Activated CD8-positive, alpha-beta memory T cell treated with anti-CD3 and anti-CD28 coated beads for 1 hour (primary cell): ENCODE results near the gene IL32.
"Not testable (repeated sequence)": the region's sequence is repeated elsewhere in the genome, so short reads cannot be mapped to it uniquely, and the experiment has no call there.

Experiments used
- DNase-seq, 2 donors: peaks; one replicate each; pipeline ENCODE4 v3.0.0-alpha.2; 2020; ENCODE audit warnings: low read depth in 1 of 2; ENCODE audit errors: extremely low read depth in 1 of 2

IL32 gene

DNA sequence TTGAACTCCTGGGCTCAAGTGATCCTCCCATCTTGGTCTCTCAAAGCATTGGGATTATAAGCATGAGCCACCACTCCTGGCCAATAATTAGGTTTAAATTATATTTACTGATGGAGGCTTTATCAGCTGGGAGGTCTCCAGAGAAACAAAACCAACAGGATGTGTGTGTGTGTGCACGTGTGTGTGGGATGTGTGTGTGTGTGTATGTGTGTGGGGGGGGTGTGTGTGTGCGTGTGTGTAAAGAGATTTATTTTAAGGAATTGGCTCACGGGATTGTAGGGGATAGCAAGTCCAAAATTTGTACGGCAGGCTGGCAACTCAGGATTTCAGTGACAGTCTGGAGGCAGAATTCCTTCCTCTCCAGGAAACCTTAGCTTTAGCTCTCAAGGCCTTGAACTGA lies 14.4 kb upstream of the IL32 start:
- no peak for DNase-seq

DNA sequence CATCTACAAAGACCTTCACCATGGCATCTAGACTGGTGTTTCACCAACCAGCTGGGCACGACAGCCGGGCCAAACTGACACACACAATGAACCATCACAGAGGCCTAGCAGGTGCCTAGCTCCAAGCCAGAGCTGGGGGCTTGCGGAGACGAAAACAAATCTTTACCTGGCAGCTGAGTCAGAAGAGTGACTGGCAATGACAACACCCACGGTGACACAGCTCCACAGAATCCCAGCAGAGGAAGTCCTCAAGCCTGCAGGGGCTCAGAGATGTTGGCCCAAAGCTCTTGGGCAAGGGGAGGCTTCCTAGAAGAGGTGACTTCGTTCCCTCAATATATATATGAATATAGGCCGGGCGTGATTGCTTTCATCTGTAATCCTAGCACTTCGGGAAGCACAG lies 13.9 kb upstream of the IL32 start:
- no peak for DNase-seq

DNA sequence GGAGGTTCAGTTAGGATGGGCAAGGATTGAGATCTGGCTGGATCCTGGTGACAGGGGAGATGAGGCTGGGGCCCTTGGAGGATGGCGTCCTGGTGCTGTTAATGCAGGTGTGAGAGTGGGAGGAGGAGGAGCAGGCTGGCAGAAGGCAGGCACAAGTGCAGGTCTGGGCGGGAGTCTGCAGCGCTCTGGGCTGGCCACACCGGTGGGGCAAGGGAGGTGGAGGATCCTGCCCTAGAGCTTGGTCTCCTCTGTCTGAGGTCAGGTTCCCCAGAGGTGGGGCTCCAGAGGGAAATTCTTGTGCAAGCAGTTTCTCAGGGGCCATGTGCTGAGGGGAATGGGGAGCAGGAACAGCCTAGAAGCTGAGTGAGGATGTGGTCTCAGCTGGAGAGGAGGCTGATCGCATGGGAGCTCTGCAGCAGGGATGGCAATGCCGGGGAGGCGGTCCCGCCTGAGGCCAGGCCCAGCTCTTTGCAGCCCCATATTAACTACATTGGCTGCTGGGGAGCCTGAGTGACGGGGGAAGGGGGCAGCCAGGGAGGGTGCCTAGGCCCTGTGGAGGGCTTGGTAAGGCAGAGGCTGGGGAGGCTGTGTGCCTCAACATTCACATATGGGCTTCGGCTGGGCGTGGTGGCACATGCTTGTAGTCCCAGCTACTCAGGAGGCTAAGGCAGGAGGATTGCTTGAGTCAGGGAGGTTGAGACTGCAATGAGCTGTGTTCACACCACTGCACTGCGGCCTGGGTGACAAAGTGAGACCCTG lies 12.7 kb upstream of the IL32 start:
- not testable (repeated sequence) for DNase-seq

DNA sequence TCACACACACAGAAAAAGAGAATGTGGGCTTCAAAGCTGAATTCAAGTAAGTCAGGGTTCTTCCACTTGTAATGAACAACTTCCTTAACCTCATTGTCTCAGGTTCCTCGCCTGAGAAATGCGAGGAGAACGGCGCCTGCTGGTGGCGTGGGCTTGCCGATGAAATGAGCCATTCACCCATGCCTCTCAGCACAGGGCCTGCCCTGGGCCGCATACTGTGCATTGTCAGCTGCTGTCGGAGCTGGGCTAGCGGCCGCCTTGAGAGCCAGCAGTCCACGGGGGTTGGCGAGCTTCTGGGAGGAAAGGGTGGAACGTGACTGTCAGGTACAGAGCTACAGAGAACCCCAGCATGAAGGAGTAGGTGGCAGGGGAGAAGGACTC lies 12.1 kb upstream of the IL32 start:
- DNase-seq: not testable (repeated sequence)

GRCh38 chr16:3054965-3055733 lies 10.3 kb upstream of the IL32 start:
- DNase-seq: no peak

DNA sequence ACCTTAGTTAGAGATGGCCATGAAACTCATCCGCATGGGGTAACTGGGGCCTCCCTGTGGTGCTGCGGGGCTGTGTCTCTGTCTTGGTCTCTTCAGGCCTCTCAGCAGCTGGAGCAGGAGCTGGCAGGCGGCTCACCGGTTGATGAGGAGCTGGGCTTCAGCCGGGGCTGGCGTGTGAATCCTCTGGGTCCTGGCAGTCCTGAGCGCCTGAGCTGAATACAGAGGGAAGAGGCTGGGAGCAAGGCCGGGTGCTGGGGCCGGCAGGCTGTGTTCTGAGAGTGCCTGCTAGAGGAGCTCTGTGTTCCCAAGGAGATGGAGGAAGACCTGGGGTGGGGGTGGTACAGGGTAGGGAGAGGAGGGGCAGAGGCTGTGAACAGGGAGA lies 9.7 kb upstream of the IL32 start:
- DNase-seq: not testable (repeated sequence)

DNA sequence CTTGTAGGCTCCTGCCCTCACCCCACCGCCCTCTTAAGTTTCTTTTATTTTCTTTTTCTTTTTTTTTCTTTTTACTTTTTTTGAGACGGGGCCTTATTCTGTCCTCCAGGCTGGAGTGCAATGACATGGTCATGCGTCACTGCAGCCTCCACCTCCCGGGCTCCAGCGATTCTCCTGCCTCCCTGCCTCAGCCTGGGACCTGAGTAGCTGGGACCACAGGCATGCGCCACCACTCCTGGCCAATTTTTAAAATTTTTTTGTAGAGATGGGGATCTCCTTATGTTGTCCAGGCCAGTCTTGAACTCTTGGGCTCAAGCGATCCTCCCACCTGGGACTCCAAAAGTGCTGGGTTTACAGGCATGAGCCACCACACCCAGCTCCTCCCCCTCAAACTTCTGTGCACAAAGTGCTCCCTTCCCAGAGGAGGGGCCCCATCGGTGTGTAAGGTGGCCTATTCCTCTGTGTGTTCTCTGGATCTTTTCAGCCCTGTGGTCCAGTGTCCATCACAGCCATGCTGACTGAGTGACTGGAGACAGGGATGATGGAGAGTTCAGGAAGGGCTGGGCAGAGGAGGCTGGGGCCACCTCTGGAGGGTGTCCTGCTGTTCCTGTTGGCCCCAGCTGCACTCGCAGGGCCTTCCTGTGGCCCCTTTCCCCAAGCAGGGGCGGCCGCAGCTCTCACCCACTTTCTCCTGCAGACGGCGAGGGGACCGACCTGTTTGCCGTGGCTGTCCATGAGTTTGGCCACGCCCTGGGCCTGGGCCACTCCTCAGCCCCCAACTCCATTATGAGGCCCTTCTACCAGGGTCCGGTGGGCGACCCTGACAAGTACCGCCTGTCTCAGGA lies 8.9 kb upstream of the IL32 start:
- no peak for DNase-seq

- DNase-seq: no peak
Measured at GRCh38 chr16:3057181-3058138, 8.0 kb upstream of the IL32 start.

- no peak for DNase-seq
Measured at GRCh38 chr16:3058139-3059030, 7.1 kb upstream of the IL32 start.

- DNase-seq: peak; percentile 52 to 84
Measured at GRCh38 chr16:3059041-3059722, 6.3 kb upstream of the IL32 start.

DNA sequence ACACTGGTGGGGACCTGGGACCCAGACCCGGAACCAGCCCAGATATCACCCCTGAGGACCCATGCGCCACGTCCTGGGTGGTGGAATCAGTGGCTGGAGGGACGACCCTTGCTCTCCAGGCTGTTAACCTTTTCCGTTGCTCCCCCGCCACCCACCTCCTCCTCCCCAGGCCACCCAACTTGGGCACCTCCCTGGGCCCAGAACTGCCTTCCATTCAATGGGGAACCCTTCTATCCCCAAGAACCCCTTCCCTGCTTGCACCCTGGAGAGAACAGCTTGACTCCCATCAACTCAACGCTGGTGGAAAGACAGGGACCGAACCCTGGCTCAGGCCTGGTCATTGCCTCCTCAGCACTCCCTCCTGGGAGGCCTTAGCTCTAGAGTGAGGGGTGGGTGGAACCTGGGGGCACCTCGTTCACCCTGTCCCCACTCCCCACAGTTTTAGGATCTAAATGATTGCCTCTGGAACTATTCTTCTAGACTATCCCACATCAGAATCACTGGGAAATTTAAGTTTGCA lies 5.7 kb upstream of the IL32 start:
- no peak for DNase-seq

DNA sequence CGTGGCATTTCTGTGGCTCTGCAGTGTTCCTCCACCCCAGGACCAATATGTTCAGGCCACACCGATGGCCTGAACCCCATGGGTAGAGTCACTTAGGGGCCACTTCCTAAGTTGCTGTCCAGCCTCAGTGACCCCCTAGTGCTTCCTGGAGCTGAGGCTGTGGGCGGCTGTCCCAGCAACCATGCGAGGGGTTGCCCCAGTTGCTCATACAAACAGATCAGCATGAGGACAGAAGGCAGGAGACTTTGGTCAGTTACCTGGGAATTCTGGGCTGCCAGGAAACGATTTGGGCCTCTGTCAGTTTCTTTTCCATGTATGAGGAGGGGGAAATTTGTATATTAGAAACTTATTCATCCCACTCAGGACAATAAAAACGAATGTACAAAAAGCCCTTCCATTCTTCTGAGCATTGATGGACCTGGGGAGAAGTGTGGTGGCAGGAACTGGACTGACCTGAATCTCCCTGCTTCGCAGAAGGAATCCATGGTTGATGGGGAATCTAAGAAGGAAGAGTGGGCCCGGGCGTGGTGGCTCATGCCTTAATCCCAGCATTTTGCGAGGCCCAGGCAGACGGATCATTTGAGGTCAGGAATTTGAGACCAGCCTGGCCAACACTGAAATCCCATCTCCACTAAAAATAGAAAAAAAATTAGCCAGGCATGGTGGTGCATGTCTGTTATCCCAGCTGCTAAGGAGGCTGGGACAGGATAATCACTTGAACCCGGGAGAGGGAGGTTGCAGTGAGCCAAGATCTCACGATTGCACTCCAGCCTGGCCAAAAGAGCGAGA lies 4.9 kb upstream of the IL32 start:
- DNase-seq: no peak

- DNase-seq: no peak
Measured at GRCh38 chr16:3062553-3062952, 2.9 kb upstream of the IL32 start.

- DNase-seq: no peak
Measured at GRCh38 chr16:3063625-3064386, 1.6 kb upstream of the IL32 start.

- no peak for DNase-seq
Measured at GRCh38 chr16:3065742-3066439, 451 bp downstream of the IL32 start.

DNA sequence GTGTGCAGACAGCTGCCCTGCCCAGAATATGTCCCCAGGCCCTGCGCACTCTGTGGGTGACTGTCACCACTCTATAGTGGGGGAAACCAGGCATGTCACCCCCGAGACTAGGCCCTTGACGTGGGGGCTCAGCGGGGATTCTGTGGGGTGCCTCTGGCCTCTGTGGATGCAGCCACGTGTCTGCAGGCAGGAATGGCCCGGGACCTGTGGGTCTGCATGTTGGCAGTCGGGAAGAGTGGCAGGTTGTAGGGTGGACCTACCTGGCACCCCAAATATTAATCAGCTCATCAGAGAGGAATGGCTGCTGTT lies 954 bp downstream of the IL32 start:
- DNase-seq: no peak

GRCh38 chr16:3068487-3068886 lies 3.0 kb downstream of the IL32 start:
- no peak for DNase-seq
